GM19372 (cell line): ENCODE data around the gene COL11A1.
"Not testable (repeated sequence)": the region's sequence is repeated elsewhere in the genome, so short reads cannot be mapped to it uniquely, and the experiment has no call there.

Source experiments
- ATAC-seq: cut with Tn5 transposase; IDR thresholded peaks from one replicate; pipeline ENCODE4 v1.9.1; 2021; ENCODE audit warnings: mild to moderate bottlenecking, low read depth, moderate library complexity; ENCODE audit not compliant: unreplicated experiment

COL11A1 gene

GRCh38 chr1:103087256-103087655 is 21.1 kb downstream of the COL11A1 start:
- no peak for ATAC-seq

- ATAC-seq = no peak
These were observed 24.1 kb downstream of the COL11A1 start for GRCh38 chr1:103084181-103084580.

DNA sequence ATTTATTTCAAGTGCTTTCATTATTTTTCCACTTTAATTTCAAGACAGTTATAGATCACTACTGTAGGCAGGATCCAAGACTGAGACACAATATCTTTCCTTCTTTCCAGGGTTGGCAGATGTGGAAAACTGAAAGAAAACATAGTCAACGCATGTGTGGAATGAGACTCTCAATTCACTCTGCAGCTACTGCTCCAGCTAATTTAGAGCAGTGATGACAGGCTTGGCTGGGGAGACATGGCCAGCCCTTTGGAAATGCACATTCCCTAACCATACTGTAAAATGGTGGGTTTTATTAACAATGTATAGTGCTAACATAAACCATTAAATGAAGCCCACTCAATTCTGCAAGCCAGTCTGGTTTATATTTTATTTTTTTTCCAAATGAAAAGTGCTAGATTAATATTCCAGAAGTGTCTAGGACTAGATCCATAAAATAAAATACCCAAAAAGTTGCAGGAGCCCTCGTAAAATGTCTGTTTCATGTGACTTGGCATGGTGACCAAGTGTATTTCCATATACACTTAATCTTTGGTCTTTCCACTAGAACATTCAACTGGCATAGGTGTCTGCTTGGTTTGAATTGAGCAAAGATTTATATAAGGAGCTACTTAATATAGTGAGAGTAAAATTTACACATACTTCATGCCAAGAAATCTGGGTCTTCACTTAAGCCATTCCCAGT is 32.9 kb downstream of the COL11A1 start:
- no peak for ATAC-seq

GRCh38 chr1:103074224-103074623 is 34.1 kb downstream of the COL11A1 start:
- no peak for ATAC-seq

GRCh38 chr1:103069201-103069600 is 39.1 kb downstream of the COL11A1 start:
- no peak for ATAC-seq

DNA sequence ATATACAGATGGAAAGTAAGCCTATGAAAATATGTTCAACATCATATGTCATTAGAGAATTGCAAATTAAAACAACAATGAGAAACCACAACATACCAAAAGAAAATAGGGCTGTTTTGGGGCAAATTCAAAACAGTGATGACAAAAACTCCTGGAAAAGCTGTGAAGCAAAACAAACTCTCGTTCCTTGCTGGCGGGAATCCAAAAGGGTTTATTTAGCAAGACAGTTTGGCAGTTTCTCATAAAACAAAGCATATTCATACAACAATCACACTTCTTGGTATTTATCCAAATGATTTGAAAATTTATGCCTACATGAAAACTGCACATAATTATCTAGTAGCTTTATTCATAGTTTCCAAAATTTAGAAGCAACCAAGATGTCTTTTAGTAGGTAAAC is 44.4 kb downstream of the COL11A1 start:
- no peak for ATAC-seq

DNA sequence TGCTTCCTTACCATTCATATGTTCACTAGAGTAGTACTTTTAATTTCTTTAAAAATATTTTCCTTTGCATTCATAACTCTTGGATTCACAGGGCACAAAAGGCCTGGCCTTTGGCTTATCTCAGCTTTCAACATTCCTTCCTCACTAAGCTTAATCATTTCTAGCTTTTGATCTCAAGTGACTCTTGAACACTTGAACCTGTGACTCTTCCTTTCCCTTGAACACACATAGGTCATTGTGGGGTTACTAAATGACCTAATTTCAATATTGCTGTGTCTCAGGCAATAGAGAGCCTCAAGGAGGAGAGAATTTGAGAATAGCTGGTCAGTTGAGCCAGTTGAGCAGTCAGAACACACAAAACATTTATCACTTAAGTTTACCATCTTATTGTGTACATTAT is 49.9 kb downstream of the COL11A1 start:
- ATAC-seq = no peak

- ATAC-seq = no peak
These were observed 51.9 kb downstream of the COL11A1 start for GRCh38 chr1:103056423-103056822.

- not testable (repeated sequence) for ATAC-seq
These were observed 80.2 kb downstream of the COL11A1 start for GRCh38 chr1:103028110-103028509.

DNA sequence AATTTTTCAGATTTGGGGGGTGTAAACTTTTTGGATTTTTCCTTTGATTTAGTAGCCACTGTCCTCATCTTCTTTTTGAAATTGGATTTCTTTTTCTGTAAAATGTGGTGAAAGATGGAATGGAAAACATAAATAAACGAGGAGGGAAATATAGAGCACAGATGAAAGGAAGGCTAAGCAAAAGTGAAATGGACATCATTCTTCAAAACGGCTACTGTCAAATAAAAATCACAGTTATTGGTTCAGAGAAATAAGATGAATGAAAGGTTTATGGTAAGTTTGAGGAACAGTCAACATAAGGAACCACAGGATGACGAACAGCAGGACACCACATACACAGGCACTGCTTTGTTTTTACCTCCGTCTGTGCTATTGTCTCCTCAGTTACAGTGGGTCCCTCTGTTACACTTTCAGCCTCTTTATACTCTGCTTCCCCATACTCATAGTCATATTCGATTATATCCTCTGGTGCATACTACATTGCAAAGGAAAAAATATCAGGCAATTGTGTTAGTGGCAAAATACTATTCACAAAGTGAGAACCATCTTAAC is 82.4 kb downstream of the COL11A1 start:
- ATAC-seq = no peak

- ATAC-seq = no peak
These were observed 84.3 kb downstream of the COL11A1 start for GRCh38 chr1:103024051-103024450.

DNA sequence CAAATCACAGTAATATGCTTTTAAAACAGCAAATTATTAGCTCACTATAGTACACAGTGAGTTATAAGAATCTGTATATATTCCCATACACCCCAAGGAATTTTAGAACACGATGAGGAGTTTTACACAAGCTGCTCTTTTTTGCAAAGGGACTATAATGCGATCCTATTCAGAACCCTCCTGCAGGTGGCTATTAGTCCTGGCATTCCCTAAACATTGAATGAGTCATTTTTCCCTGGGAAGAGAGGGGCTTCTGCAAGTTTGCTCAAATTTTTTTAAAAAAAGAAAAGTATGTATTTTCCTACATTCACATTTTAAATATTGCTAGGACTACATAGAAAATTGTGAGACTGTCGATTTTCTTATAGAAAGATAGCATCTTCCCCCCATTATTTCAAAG is 106.3 kb downstream of the COL11A1 start:
- no peak for ATAC-seq

DNA sequence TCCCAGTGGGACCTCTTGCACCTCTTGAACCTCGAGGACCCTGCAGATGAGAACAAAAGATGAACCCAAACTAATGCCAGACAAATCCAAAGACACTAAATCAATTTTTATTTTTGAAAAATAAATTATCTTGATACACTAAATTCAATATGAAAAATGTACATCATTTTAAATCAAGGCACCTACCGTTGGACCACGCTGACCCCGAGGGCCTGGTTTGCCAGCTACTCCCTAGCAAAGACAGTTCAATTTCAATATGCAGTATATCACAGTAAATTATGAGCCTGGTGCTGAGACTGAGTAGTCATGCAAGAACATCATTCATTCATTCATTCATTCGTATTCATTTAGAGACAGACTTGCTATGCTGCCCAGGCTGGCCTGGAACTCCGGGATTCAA is 129.4 kb downstream of the COL11A1 start:
- ATAC-seq = no peak

- no peak for ATAC-seq
These were observed 131.0 kb downstream of the COL11A1 start for GRCh38 chr1:102977292-102977691.

- no peak for ATAC-seq
These were observed 137.7 kb downstream of the COL11A1 start for GRCh38 chr1:102970496-102971078.

- no peak for ATAC-seq
These were observed 140.5 kb downstream of the COL11A1 start for GRCh38 chr1:102967786-102968185.

DNA sequence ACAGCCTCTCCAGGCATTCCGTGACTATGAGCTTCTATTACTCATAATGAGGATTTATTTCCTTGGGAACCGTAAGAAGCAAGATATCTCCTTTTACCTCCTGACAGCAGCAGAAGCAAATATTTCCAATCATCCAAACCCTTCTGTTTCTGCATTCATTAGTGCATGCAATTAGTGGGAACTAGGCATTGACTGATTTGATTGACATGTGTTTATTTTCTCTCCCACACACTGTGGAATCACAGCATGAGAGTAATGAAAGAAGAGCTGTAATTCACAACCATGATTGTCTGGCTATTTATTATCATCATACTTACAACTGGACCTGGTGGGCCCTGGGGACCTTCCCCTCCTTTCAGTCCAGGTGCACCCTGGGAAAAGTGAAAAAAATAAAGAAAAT is 146.8 kb downstream of the COL11A1 start:
- no peak for ATAC-seq

DNA sequence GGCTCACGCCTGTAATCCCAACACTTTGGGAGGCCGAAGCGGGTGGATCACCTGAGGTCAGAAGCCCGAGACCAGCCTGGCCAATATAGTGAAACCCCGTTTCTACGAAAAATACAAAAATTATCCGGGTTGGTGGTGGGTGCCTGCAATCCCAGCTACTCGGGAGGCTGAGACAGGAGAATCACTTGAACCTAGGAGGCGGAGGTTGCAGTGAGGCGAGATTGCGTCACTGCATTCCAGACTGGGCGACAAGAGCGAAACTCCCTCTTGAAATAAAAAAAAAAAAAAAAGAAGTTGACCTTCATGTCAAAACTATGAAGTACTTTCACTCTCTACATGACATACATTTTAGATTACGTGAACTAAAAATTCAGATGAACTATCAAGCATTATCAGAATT is 153.7 kb downstream of the COL11A1 start:
- ATAC-seq = no peak

GRCh38 chr1:102952400-102952799 is 155.9 kb downstream of the COL11A1 start:
- ATAC-seq = no peak

- ATAC-seq = no peak
These were observed 166.0 kb downstream of the COL11A1 start for GRCh38 chr1:102942324-102942723.

GRCh38 chr1:102941366-102941947 is 166.9 kb downstream of the COL11A1 start:
- no peak for ATAC-seq

GRCh38 chr1:102937401-102937800 is 170.9 kb downstream of the COL11A1 start:
- ATAC-seq = no peak
